Neuronal stem cell (in vitro differentiated cells): ENCODE data around the gene ORC5.

Source experiments
- DNase-seq: peaks from one replicate; pipeline ENCODE4 v3.0.0-alpha.2; 2013; ENCODE audit warnings: low spot score
- H2AFZ ChIP-seq: one replicate; pipeline ENCODE4 v1.6.1; 2013; ENCODE audit warnings: mild to moderate bottlenecking, low read length, inconsistent platforms
- H2AK5ac ChIP-seq: 2 replicates; pipeline ENCODE4 v1.6.1; 2013; ENCODE audit warnings: low read depth, mild to moderate bottlenecking, inconsistent platforms, low read length, moderate library complexity, mixed read lengths
- H2BK120ac ChIP-seq: 2 replicates; pipeline ENCODE4 v1.6.1; 2013; ENCODE audit warnings: low read depth, mild to moderate bottlenecking, inconsistent platforms, low read length, moderate library complexity, mixed read lengths
- H2BK12ac ChIP-seq: one replicate; pipeline ENCODE4 v1.6.1; 2013; ENCODE audit warnings: low read length, inconsistent platforms
- H2BK15ac ChIP-seq: 2 replicates; pipeline ENCODE4 v1.6.1; 2013; ENCODE audit warnings: mild to moderate bottlenecking, low read length, inconsistent platforms, mixed read lengths
- H2BK5ac ChIP-seq: one replicate; pipeline ENCODE4 v1.6.1; 2013; ENCODE audit warnings: inconsistent platforms, mild to moderate bottlenecking, low read length, moderate library complexity
- H3K14ac ChIP-seq: one replicate; pipeline ENCODE4 v1.6.1; 2013; ENCODE audit warnings: low read length, inconsistent platforms
- H3K18ac ChIP-seq: 2 replicates; pipeline ENCODE4 v1.6.1; 2013; ENCODE audit warnings: low read length, inconsistent platforms
- H3K23ac ChIP-seq: 2 replicates; pipeline ENCODE4 v1.6.1; 2013; ENCODE audit warnings: low read depth, mild to moderate bottlenecking, mixed read lengths, low read length, inconsistent platforms; ENCODE audit not compliant: poor library complexity
- H3K27ac ChIP-seq: replicated peaks from 3 replicates; pipeline ENCODE4 v1.5.1; 2013; ENCODE audit warnings: low read length, inconsistent platforms
- H3K27me3 ChIP-seq, 3 experiments: 2 replicates each; pipeline ENCODE4 v1.6.1; 2013; ENCODE audit warnings: low read length in 3 of 3, mild to moderate bottlenecking in 2 of 3, inconsistent platforms in 1 of 3, low read depth in 1 of 3, mixed read lengths in 1 of 3, moderate library complexity in 1 of 3; ENCODE audit not compliant: control insufficient read depth in 3 of 3, insufficient read depth in 3 of 3
- H3K36me3 ChIP-seq, 2 donors: replicated peaks in 1 of 2; 2 replicates each; pipeline ENCODE4 v1.6.1; 2013; ENCODE audit warnings: low read length in 2 of 2; ENCODE audit not compliant: control insufficient read depth in 2 of 2, insufficient read depth in 2 of 2
- H3K4ac ChIP-seq: 2 replicates; pipeline ENCODE4 v1.6.1; 2013; ENCODE audit warnings: inconsistent platforms, mild to moderate bottlenecking, low read length, moderate library complexity
- H3K4me1 ChIP-seq, 2 donors: 1 replicate in 1 of 2; 2 replicates in 1 of 2; pipeline ENCODE4 v1.6.1; 2013; ENCODE audit warnings: low read length in 2 of 2, low read depth in 1 of 2; ENCODE audit not compliant: control insufficient read depth in 2 of 2, insufficient read depth in 1 of 2
- H3K4me2 ChIP-seq: one replicate; pipeline ENCODE4 v1.6.1; 2013; ENCODE audit warnings: mild to moderate bottlenecking, low read length, inconsistent platforms; ENCODE audit not compliant: insufficient read depth, poor library complexity, severe bottlenecking
- H3K4me3 ChIP-seq, 2 donors: 2 replicates each; pipeline ENCODE4 v1.5.1; 2013; ENCODE audit warnings: low read length in 2 of 2, mild to moderate bottlenecking in 2 of 2, inconsistent platforms in 1 of 2, moderate library complexity in 1 of 2
- H3K79me1 ChIP-seq: one replicate; pipeline ENCODE4 v1.6.1; 2013; ENCODE audit warnings: low read depth, mild to moderate bottlenecking, inconsistent platforms, low read length, moderate library complexity
- H3K9ac ChIP-seq: one replicate; pipeline ENCODE4 v1.6.1; 2013; ENCODE audit warnings: mild to moderate bottlenecking, low read depth, low read length, inconsistent platforms; ENCODE audit not compliant: poor library complexity
- H3K9me3 ChIP-seq, 2 donors: replicated peaks in 1 of 2; 2 replicates each; pipeline versions ENCODE3 to v1.6.1; 2013; ENCODE audit warnings: low read length in 2 of 2, mild to moderate bottlenecking in 2 of 2, inconsistent platforms in 1 of 2, low read depth in 1 of 2, mixed read lengths in 1 of 2, moderate library complexity in 1 of 2; ENCODE audit not compliant: control insufficient read depth in 2 of 2, insufficient read depth in 1 of 2
- H4K8ac ChIP-seq: one replicate; pipeline ENCODE4 v1.6.1; 2013; ENCODE audit warnings: low read depth, mild to moderate bottlenecking, inconsistent platforms, low read length, moderate library complexity
- H4K91ac ChIP-seq: one replicate; pipeline ENCODE4 v1.6.1; 2013; ENCODE audit warnings: low read length, low read depth, mild to moderate bottlenecking, inconsistent platforms; ENCODE audit not compliant: poor library complexity
- WGBS, 2 donors: extraction: QIAGEN DNeasy Blood & Tissue Kit; methylation state at CpG; one replicate each; pipeline ENCODE4 v1.1.7; 2013; ENCODE audit warnings: missing lambda C conversion rate in 2 of 2, mixed read lengths in 1 of 2; ENCODE audit not compliant: insufficient read length in 2 of 2, insufficient replicate concordance in 1 of 2; ENCODE audit errors: extremely low coverage in 2 of 2; 5-methylcytosine and 5-hydroxymethylcytosine counted together

ORC5 gene

DNA sequence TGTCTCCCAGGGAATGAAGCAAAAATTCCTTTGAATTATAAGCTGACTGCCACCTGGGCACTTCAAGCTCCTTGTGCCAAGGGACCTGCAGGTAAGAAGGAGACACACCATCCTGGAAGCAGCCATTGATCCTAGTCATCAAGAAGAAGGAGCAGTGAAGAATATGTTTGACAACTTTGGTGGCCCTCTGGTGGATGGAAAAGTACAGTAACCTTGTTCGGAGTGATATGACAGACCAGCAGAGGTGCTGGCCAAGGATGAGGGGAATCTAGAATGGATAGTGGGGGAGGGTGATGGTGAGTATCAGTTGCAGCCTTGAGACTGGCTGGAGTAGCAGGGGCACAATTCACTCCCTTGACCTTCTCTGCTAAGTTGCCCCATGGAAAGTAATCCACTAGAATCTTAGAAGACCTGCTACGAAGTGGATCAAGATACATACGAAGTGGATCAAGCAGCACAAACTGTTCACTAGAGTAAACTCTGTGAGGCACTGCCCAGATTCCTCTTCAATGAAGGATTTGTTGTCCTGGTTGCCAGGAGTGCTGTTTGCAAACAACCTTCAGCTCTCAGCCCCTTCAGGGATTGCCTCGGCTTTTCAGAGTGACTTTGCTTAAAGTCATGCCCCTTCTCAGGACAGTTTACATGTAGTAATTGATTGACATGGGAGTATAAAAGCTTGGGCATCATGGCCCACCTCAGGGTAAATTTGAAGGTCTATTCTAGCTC lies 44.8 kb upstream of the ORC5 start:
- no peak overlapping the region for H3K9ac ChIP-seq
- DNase-seq = no peak
- no peak overlapping the region for H2AFZ ChIP-seq
- no peak overlapping the region for H3K4me3 ChIP-seq
- H2BK15ac ChIP-seq = no peak overlapping the region
- H4K8ac ChIP-seq = no peak overlapping the region
- H4K91ac ChIP-seq = no peak overlapping the region
- no peaks in the 10 kb centered on the region for H3K36me3 ChIP-seq
- H3K79me1 ChIP-seq = no peaks in the 10 kb centered on the region
- H3K9me3 ChIP-seq = no peaks in the 10 kb centered on the region
- H2BK120ac ChIP-seq = no peak overlapping the region
- WGBS, 2 donors = no CpG with 5 or more reads among the region's 4 CpGs
- no peak overlapping the region for H3K4me2 ChIP-seq
- no peak overlapping the region for H2AK5ac ChIP-seq
- no peak overlapping the region for H2BK5ac ChIP-seq
- no peak overlapping the region for H3K18ac ChIP-seq
- H3K23ac ChIP-seq = no peak overlapping the region
- H2BK12ac ChIP-seq = no peak overlapping the region
- no peaks in the 10 kb centered on the region for H3K4me1 ChIP-seq
- no peak overlapping the region for H3K14ac ChIP-seq
- H3K27me3 ChIP-seq = no peaks in the 10 kb centered on the region
- no peak overlapping the region for H3K27ac ChIP-seq
- no peak overlapping the region for H3K4ac ChIP-seq

DNA sequence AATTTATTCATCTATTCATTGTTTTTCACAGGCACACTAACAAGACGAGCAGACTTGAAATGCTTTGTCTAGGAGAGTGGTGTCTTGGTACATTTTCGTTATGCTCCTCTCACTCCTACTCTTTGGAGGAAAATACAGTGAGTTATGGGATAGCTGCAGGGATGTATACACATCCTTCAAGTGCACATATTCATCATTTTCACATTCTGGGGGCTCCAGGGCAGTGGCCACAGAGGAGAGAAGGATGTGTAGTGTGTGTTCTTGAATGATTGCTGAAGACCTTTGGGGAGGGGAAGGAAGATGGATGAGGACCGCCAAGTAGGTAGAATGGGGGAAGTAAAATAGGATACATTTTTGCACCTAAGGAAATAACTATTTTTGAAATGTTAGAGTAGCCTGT lies 34.8 kb upstream of the ORC5 start:
- H4K8ac ChIP-seq = no peak overlapping the region
- H3K4me3 ChIP-seq = no peak overlapping the region
- no peak overlapping the region for H2BK120ac ChIP-seq
- H3K79me1 ChIP-seq = no peaks in the 10 kb centered on the region
- H2AK5ac ChIP-seq = no peak overlapping the region
- H3K9me3 ChIP-seq = no peaks in the 10 kb centered on the region
- H3K4me1 ChIP-seq = no peaks in the 10 kb centered on the region
- no peak overlapping the region for H2BK5ac ChIP-seq
- H3K4me2 ChIP-seq = no peak overlapping the region
- H2AFZ ChIP-seq = no peak overlapping the region
- DNase-seq = no peak
- H3K27ac ChIP-seq = no peak overlapping the region
- no peak overlapping the region for H3K23ac ChIP-seq
- H3K4ac ChIP-seq = no peak overlapping the region
- H2BK15ac ChIP-seq = no peak overlapping the region
- H3K36me3 ChIP-seq = no peaks in the 10 kb centered on the region
- H3K18ac ChIP-seq = no peak overlapping the region
- H2BK12ac ChIP-seq = no peak overlapping the region
- H3K27me3 ChIP-seq = peaks cover 0 to 3% (median 0%) of the 10 kb centered on the region in 3 experiments
- H3K9ac ChIP-seq = no peak overlapping the region
- no peak overlapping the region for H4K91ac ChIP-seq
- H3K14ac ChIP-seq = no peak overlapping the region
- no CpG with 5 or more reads among the region's 3 CpGs for WGBS, 2 donors

DNA sequence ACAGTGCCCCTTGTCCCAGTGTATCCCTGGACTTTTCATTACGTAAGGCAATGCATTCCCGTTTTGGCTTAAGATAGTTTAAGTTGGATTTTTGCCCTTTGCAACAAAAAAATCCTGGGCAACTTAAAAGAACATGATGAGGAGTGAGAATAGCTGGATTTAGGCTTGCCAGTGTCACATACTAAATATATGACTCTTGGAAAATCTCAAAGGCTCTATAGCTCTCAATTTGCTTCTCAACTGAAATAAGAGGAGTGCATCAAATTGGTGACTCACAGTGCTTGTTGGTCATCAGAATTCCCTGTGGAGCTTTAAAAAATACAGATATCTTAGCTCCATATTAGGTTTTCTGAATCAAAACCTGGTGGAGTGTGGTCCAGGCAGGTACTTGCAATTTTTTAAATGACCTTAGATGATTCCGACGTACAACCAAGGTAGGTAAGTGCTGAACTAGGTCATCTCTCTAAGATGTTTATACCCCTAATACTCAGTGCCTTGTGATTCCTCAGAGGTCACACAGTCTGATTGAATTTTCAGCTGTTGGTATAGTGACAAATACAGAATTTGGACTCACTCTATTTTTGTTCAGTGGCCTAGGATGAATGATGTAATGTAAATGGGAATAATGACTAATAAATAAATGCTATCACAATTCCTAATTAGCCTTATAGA lies 33.9 kb upstream of the ORC5 start:
- H3K4me3 ChIP-seq = no peak overlapping the region
- no peak overlapping the region for H3K9ac ChIP-seq
- H3K27me3 ChIP-seq = peaks cover 0 to 3% (median 0%) of the 10 kb centered on the region in 3 experiments
- H2BK15ac ChIP-seq = no peak overlapping the region
- no peak for DNase-seq
- WGBS, 2 donors = no CpG with 5 or more reads among the region's 4 CpGs
- H4K91ac ChIP-seq = no peak overlapping the region
- no peaks in the 10 kb centered on the region for H3K79me1 ChIP-seq
- H2BK12ac ChIP-seq = no peak overlapping the region
- no peak overlapping the region for H3K4ac ChIP-seq
- H2BK120ac ChIP-seq = no peak overlapping the region
- H3K27ac ChIP-seq = no peak overlapping the region
- H2BK5ac ChIP-seq = no peak overlapping the region
- H3K23ac ChIP-seq = no peak overlapping the region
- no peak overlapping the region for H4K8ac ChIP-seq
- no peak overlapping the region for H3K14ac ChIP-seq
- H3K9me3 ChIP-seq = no peaks in the 10 kb centered on the region
- H2AK5ac ChIP-seq = no peak overlapping the region
- H3K18ac ChIP-seq = no peak overlapping the region
- no peaks in the 10 kb centered on the region for H3K36me3 ChIP-seq
- no peak overlapping the region for H2AFZ ChIP-seq
- no peak overlapping the region for H3K4me2 ChIP-seq
- no peaks in the 10 kb centered on the region for H3K4me1 ChIP-seq

DNA sequence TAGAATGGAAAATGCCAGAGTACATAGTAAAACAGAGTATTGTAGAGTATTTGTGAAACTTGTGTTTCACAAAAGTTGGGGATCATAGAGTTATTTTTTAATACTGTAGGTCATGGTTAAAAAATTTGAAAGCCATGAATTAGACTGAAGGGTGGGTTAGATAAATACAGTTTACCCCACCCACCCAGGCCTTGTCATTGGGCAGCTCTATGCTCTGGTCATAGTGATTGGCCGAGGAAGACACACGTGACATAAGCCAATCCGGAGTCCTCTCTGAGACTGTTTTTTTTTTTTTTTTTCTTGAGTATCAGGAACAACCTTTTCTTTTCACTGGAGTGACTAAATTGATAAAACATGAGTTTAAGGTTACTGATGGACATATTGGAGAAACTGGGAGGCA lies 33.3 kb upstream of the ORC5 start:
- H3K4me3 ChIP-seq = no peak overlapping the region
- H3K36me3 ChIP-seq = no peaks in the 10 kb centered on the region
- H3K4me2 ChIP-seq = no peak overlapping the region
- H4K8ac ChIP-seq = no peak overlapping the region
- no peak for DNase-seq
- H3K23ac ChIP-seq = no peak overlapping the region
- H2AFZ ChIP-seq = no peak overlapping the region
- no peak overlapping the region for H3K4ac ChIP-seq
- no peaks in the 10 kb centered on the region for H3K79me1 ChIP-seq
- no peak overlapping the region for H3K14ac ChIP-seq
- no peak overlapping the region for H2BK120ac ChIP-seq
- no peak overlapping the region for H3K27ac ChIP-seq
- H3K4me1 ChIP-seq = no peaks in the 10 kb centered on the region
- no peak overlapping the region for H2BK12ac ChIP-seq
- no peaks in the 10 kb centered on the region for H3K9me3 ChIP-seq
- no peak overlapping the region for H2BK15ac ChIP-seq
- H2AK5ac ChIP-seq = no peak overlapping the region
- H2BK5ac ChIP-seq = no peak overlapping the region
- no peak overlapping the region for H3K9ac ChIP-seq
- H3K27me3 ChIP-seq = peaks cover 0 to 3% (median 0%) of the 10 kb centered on the region in 3 experiments
- no peak overlapping the region for H3K18ac ChIP-seq
- H4K91ac ChIP-seq = no peak overlapping the region
- no CpG with 5 or more reads among the region's 3 CpGs for WGBS, 2 donors
